ENCODE results near the gene PRR23B.
"Not testable (repeated sequence)": the region's sequence is repeated elsewhere in the genome, so short reads cannot be mapped to it uniquely, and the experiment has no call there.

Gene PRR23B

GRCh38 chr3:139020868-139021234 lies at the start of gene PRR23B:
PRR23B (minus strand) TSS chr3:139020926; CDS start chr3:139020661, 265 bp downstream.
- Histone ChIP-seq H3K4me3 (ENCODE audit: low read length) (no peak within 1 kb of the TSS), H3K9ac (ENCODE audit: low read length) (no peak within 1 kb of the TSS), H3K4me1 (ENCODE audit: control insufficient read depth, insufficient read depth, low read length) (no peaks in the 10 kb centered on the region), H3K27me3 (ENCODE audit: control insufficient read depth, insufficient read depth, low read length) (no peaks in the 10 kb centered on the region), H3K27ac (ENCODE audit: low read depth, low read length) (no peak within 1 kb of the TSS), H3K36me3 (ENCODE audit: control insufficient read depth, insufficient read depth, low read length) (no peaks in the 10 kb centered on the region)

GRCh38 chr3:139062918-139063317 lies 42.2 kb upstream of the PRR23B start:
- no peak overlapping the region for H3K4me3 ChIP-seq (ENCODE audit: low read length)
- no peaks in the 10 kb centered on the region for H3K27me3 ChIP-seq (ENCODE audit: control insufficient read depth, insufficient read depth, low read length)
- H3K4me1 ChIP-seq (ENCODE audit: control insufficient read depth, insufficient read depth, low read length), result no peaks in the 10 kb centered on the region
- no peaks in the 10 kb centered on the region for H3K36me3 ChIP-seq (ENCODE audit: control insufficient read depth, insufficient read depth, low read length)
- no peak overlapping the region for H3K27ac ChIP-seq (ENCODE audit: low read depth, low read length)
- H3K9ac ChIP-seq (ENCODE audit: low read length), result no peak overlapping the region

- Histone ChIP-seq H3K36me3 (ENCODE audit: control insufficient read depth, insufficient read depth, low read length) (no peaks in the 10 kb centered on the region), H3K4me3 (ENCODE audit: low read length) (no peak overlapping the region), H3K4me1 (ENCODE audit: control insufficient read depth, insufficient read depth, low read length) (no peaks in the 10 kb centered on the region), H3K27me3 (ENCODE audit: control insufficient read depth, insufficient read depth, low read length) (no peaks in the 10 kb centered on the region), H3K9ac (ENCODE audit: low read length) (no peak overlapping the region), H3K27ac (ENCODE audit: low read depth, low read length) (no peak overlapping the region)
Observed at GRCh38 chr3:139052802-139053600, 32.3 kb upstream of the PRR23B start.

GRCh38 chr3:139044366-139045210 lies 23.9 kb upstream of the PRR23B start, which contains the start of gene PRR23C:
PRR23C (minus strand) TSS chr3:139044892; CDS start chr3:139044620, 272 bp downstream.
- Histone ChIP-seq H3K27ac (ENCODE audit: low read depth, low read length) (no peak within 1 kb of the TSS), H3K9ac (ENCODE audit: low read length) (no peak within 1 kb of the TSS), H3K27me3 (ENCODE audit: control insufficient read depth, insufficient read depth, low read length) (no peaks in the 10 kb centered on the region), H3K4me1 (ENCODE audit: control insufficient read depth, insufficient read depth, low read length) (no peaks in the 10 kb centered on the region), H3K36me3 (ENCODE audit: control insufficient read depth, insufficient read depth, low read length) (no peaks in the 10 kb centered on the region), H3K4me3 (ENCODE audit: low read length) (no peak within 1 kb of the TSS)

- Histone ChIP-seq H3K27me3 (ENCODE audit: control insufficient read depth, insufficient read depth, low read length) (no peaks in the 10 kb centered on the region), H3K27ac (ENCODE audit: low read depth, low read length) (no peak overlapping the region), H3K36me3 (ENCODE audit: control insufficient read depth, insufficient read depth, low read length) (no peaks in the 10 kb centered on the region), H3K4me1 (ENCODE audit: control insufficient read depth, insufficient read depth, low read length) (no peaks in the 10 kb centered on the region), H3K4me3 (ENCODE audit: low read length) (no peak overlapping the region), H3K9ac (ENCODE audit: low read length) (no peak overlapping the region)
Observed at GRCh38 chr3:139043554-139044365, 23.0 kb upstream of the PRR23B start.

GRCh38 chr3:139037478-139037877 lies 16.8 kb upstream of the PRR23B start:
- Histone ChIP-seq H3K4me1 (ENCODE audit: control insufficient read depth, insufficient read depth, low read length) (no peaks in the 10 kb centered on the region), H3K27ac (ENCODE audit: low read depth, low read length) (no peak overlapping the region), H3K27me3 (ENCODE audit: control insufficient read depth, insufficient read depth, low read length) (no peaks in the 10 kb centered on the region), H3K4me3 (ENCODE audit: low read length) (no peak overlapping the region), H3K9ac (ENCODE audit: low read length) (no peak overlapping the region), H3K36me3 (ENCODE audit: control insufficient read depth, insufficient read depth, low read length) (no peaks in the 10 kb centered on the region)

- no peak overlapping the region for H3K4me3 ChIP-seq (ENCODE audit: low read length)
- H3K27me3 ChIP-seq (ENCODE audit: control insufficient read depth, insufficient read depth, low read length), result no peaks in the 10 kb centered on the region
- no peak overlapping the region for H3K9ac ChIP-seq (ENCODE audit: low read length)
- H3K36me3 ChIP-seq (ENCODE audit: control insufficient read depth, insufficient read depth, low read length), result no peaks in the 10 kb centered on the region
- no peak overlapping the region for H3K27ac ChIP-seq (ENCODE audit: low read depth, low read length)
- no peaks in the 10 kb centered on the region for H3K4me1 ChIP-seq (ENCODE audit: control insufficient read depth, insufficient read depth, low read length)
Observed at GRCh38 chr3:139032326-139033002, 11.7 kb upstream of the PRR23B start.

- H3K27me3 ChIP-seq (ENCODE audit: control insufficient read depth, insufficient read depth, low read length); H3K4me1 ChIP-seq (ENCODE audit: control insufficient read depth, insufficient read depth, low read length); H3K36me3 ChIP-seq (ENCODE audit: control insufficient read depth, insufficient read depth, low read length); H3K4me3 ChIP-seq (ENCODE audit: low read length); H3K27ac ChIP-seq (ENCODE audit: low read depth, low read length); H3K9ac ChIP-seq (ENCODE audit: low read length): not testable (repeated sequence)
Observed at GRCh38 chr3:139030576-139030975, 9.8 kb upstream of the PRR23B start.

- Histone ChIP-seq H3K4me1 (ENCODE audit: control insufficient read depth, insufficient read depth, low read length) (no peaks in the 10 kb centered on the region), H3K36me3 (ENCODE audit: control insufficient read depth, insufficient read depth, low read length) (no peaks in the 10 kb centered on the region), H3K27ac (ENCODE audit: low read depth, low read length) (no peak overlapping the region)
Observed at GRCh38 chr3:139024968-139025367, 4.2 kb upstream of the PRR23B start.

GRCh38 chr3:139020036-139020867 lies 474 bp downstream of the PRR23B start:
- Histone ChIP-seq H3K4me1 (ENCODE audit: control insufficient read depth, insufficient read depth, low read length) (no peaks in the 10 kb centered on the region), H3K27ac (ENCODE audit: low read depth, low read length) (no peak overlapping the region), H3K9ac (ENCODE audit: low read length) (no peak overlapping the region), H3K4me3 (ENCODE audit: low read length) (no peak overlapping the region), H3K36me3 (ENCODE audit: control insufficient read depth, insufficient read depth, low read length) (no peaks in the 10 kb centered on the region), H3K27me3 (ENCODE audit: control insufficient read depth, insufficient read depth, low read length) (no peaks in the 10 kb centered on the region)

More at GRCh38 chr3:139024968-139025367, 4.2 kb upstream of the PRR23B start:
- H3K9ac ChIP-seq (ENCODE audit: low read length), result no peak overlapping the region
- H3K4me3 ChIP-seq (ENCODE audit: low read length), result no peak overlapping the region
- H3K27me3 ChIP-seq (ENCODE audit: control insufficient read depth, insufficient read depth, low read length), result no peaks in the 10 kb centered on the region

- Histone ChIP-seq H3K4me1 (ENCODE audit: control insufficient read depth, insufficient read depth, low read length) (no peaks in the 10 kb centered on the region), H3K27me3 (ENCODE audit: control insufficient read depth, insufficient read depth, low read length) (no peaks in the 10 kb centered on the region), H3K27ac (ENCODE audit: low read depth, low read length) (no peak overlapping the region), H3K4me3 (ENCODE audit: low read length) (no peak overlapping the region), H3K36me3 (ENCODE audit: control insufficient read depth, insufficient read depth, low read length) (no peaks in the 10 kb centered on the region), H3K9ac (ENCODE audit: low read length) (no peak overlapping the region)
Observed at GRCh38 chr3:139016430-139017048, 4.2 kb downstream of the PRR23B start.

Measured in rectal smooth muscle tissue (tissue), 1 donor.